MCF 10A (cell line): ENCODE results near the gene GP5. TPM values are rescaled to one million over a fixed set of nuclear protein-coding genes. Genes with fewer than 3 reads are reported as not detected.

Experiments used
- BruUV-seq: library from RNA; stranded (reverse); fragments of 400-500 nt; replicated peaks from 2 replicates; lab custom pipeline; 2021; lab: Mats Ljungman, UMichigan
- CTCF ChIA-PET: fragments of 300-600 bp; sonication (Branson Sonifier 250); formaldehyde crosslinking; extraction: SDS; loops from one replicate; lab custom pipeline; 2021; ENCODE audit warnings: antibody characterized with exemption, inconsistent platforms; lab: Yijun Ruan, JAX
- POLR2A ChIA-PET: fragments of 300-600, 350-650 bp; sonication (Branson Sonifier 250); formaldehyde crosslinking; extraction: SDS; loops from one replicate; lab custom pipeline; 2020; ENCODE audit warnings: antibody characterized with exemption, inconsistent platforms; lab: Yijun Ruan, JAX
- DNase-seq: peaks from one replicate; pipeline ENCODE4 v3.0.0-alpha.2; 2018; ENCODE audit not compliant: unreplicated experiment
- H3K27ac Mint-ChIP-seq: one replicate; pipeline ENCODE4 v1.8.0; 2022; ENCODE audit warnings: mild to moderate bottlenecking, low read depth, mixed read lengths; ENCODE audit not compliant: unreplicated experiment
- H3K27me3 Mint-ChIP-seq: one replicate; pipeline ENCODE4 v1.8.0; 2022; ENCODE audit warnings: mixed read lengths; ENCODE audit not compliant: insufficient read depth, unreplicated experiment
- H3K36me3 Mint-ChIP-seq: one replicate; pipeline ENCODE4 v1.8.0; 2022; ENCODE audit warnings: mild to moderate bottlenecking, moderate library complexity, mixed read lengths; ENCODE audit not compliant: insufficient read depth, unreplicated experiment
- H3K4me1 Mint-ChIP-seq: one replicate; pipeline ENCODE4 v1.8.0; 2022; ENCODE audit warnings: mixed read lengths; ENCODE audit not compliant: insufficient read depth, unreplicated experiment
- H3K4me3 Mint-ChIP-seq: one replicate; pipeline ENCODE4 v1.8.0; 2022; ENCODE audit warnings: mild to moderate bottlenecking, moderate library complexity, mixed read lengths; ENCODE audit not compliant: unreplicated experiment
- H3K9me3 Mint-ChIP-seq: one replicate; pipeline ENCODE4 v1.8.0; 2022; ENCODE audit warnings: mixed read lengths; ENCODE audit not compliant: unreplicated experiment
- intact Hi-C: fragments of 100-400 bp; cut with micrococcal nuclease; formaldehyde crosslinking; loops from 2 replicates; pipeline ENCODE4 v1.14.1; 2022
- total RNA-seq: library from RNA; stranded (reverse); gene quantifications from 2 replicates; pipeline ENCODE4 v1.2.3, GENCODE V29; 2022
- TF ChIP-seq, protein P1 (sequence below): fragments of 200-600 bp; IDR thresholded peaks from one replicate; pipeline ENCODE4 v1.8.0; 2022; ENCODE audit warnings: antibody characterized with exemption, mild to moderate bottlenecking; ENCODE audit not compliant: unreplicated experiment

The GP5 gene
- total RNA-seq, 1 experiment from 2014 or later: not detected

DNA sequence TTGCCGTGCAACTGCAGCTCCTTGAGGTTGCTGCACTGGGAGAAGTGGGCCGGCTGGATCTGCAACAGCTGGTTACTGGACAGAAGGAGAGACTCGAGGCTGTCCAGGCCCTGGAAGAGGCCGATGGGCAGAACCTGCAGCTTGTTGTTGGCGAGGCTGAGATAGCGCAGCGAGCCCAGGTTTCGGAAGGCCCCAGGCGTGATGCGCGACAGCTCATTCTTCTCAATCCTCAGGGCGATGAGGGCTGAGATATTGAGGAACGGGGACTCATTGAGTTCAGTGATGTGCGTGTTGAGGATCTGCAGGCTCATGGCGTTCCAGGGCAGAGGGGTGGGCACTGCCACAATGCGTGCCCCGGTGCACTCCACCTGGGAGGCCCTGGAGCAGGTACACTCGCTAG, 38.5 kb downstream of the GP5 start:
- no peak for DNase-seq
- no peaks in the 10 kb centered on the region for H3K9me3 Mint-ChIP-seq
- no peaks in the 10 kb centered on the region for H3K36me3 Mint-ChIP-seq
- ChIA-PET POLR2A (no interaction called here), CTCF (interaction anchor here (0.6 to 5.5 kb wide), 3 partner anchors 16 to 222 kb away, joined by 3 to 44 read pairs (median 7); no protein-coding TSS in a partner anchor)
- no peaks in the 10 kb centered on the region for H3K4me1 Mint-ChIP-seq
- no TSS peak for BruUV-seq
- peaks cover 56% of the 10 kb centered on the region for H3K27me3 Mint-ChIP-seq
- intact Hi-C loops: no loop called here
- TF ChIP-seq, protein P1, sequence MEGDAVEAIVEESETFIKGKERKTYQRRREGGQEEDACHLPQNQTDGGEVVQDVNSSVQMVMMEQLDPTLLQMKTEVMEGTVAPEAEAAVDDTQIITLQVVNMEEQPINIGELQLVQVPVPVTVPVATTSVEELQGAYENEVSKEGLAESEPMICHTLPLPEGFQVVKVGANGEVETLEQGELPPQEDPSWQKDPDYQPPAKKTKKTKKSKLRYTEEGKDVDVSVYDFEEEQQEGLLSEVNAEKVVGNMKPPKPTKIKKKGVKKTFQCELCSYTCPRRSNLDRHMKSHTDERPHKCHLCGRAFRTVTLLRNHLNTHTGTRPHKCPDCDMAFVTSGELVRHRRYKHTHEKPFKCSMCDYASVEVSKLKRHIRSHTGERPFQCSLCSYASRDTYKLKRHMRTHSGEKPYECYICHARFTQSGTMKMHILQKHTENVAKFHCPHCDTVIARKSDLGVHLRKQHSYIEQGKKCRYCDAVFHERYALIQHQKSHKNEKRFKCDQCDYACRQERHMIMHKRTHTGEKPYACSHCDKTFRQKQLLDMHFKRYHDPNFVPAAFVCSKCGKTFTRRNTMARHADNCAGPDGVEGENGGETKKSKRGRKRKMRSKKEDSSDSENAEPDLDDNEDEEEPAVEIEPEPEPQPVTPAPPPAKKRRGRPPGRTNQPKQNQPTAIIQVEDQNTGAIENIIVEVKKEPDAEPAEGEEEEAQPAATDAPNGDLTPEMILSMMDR: no peak
- H3K4me3 Mint-ChIP-seq: no peak overlapping the region
- no peak overlapping the region for H3K27ac Mint-ChIP-seq

DNA sequence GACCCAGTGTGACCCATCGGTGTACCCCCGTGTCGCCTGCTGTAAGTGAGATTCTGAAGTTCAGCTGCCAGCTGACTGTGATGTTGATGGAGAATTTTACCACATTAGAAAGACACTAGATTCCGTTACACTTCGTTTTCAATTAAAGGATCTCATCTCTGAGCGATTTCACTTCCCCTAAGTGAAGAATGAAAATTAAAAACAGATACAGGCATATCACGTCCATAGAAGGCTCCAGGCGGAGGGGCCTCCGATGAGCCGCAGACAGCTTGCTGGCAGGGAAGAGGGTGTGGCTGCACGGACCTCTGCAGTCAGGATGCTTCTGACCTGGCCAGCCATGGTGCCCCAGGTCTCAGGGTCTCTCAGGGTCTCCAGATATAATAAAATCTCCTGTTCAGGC, 41.4 kb downstream of the GP5 start:
- H3K9me3 Mint-ChIP-seq: no peaks in the 10 kb centered on the region
- ChIA-PET CTCF (interaction anchor here (2.0 kb wide), 1 partner anchor 14 kb away, joined by 6 read pairs; no protein-coding TSS in a partner anchor), POLR2A (interaction anchor here (2.0 kb wide), 1 partner anchor 14 kb away, joined by 6 read pairs; no protein-coding TSS in a partner anchor)
- intact Hi-C loops: no loop called here
- no TSS peak for BruUV-seq
- TF ChIP-seq, protein P1: no peak
- no peak for DNase-seq
- H3K4me1 Mint-ChIP-seq: no peaks in the 10 kb centered on the region
- H3K27me3 Mint-ChIP-seq: peaks cover 56% of the 10 kb centered on the region
- no peak overlapping the region for H3K27ac Mint-ChIP-seq
- H3K4me3 Mint-ChIP-seq: no peak overlapping the region
- H3K36me3 Mint-ChIP-seq: no peaks in the 10 kb centered on the region

DNA sequence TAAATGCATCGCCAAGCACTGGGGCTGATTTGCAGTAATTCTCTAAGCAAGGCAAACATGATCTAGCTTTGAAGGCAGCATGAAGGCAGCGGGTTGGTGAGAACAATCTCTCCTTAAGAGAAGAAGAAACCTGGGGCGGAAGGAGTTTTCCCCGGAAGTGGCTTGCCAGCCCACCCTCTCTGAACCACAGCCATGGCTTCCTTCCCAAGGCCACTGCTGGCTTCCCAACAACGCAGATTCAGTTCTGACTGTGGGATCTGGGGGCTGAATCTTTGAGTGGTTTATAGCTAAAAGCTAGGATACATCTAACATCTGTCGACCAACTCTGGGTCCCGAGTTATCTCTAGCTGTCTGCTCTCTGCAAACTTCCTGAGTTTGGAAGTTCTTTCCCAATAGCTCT, 43.7 kb downstream of the GP5 start:
- H3K9me3 Mint-ChIP-seq: no peaks in the 10 kb centered on the region
- ChIA-PET CTCF (interaction anchor here (0.9 to 1.6 kb wide), 3 partner anchors 9 to 574 kb away, joined by 3 to 12 read pairs (median 4); no protein-coding TSS in a partner anchor), POLR2A (no interaction called here)
- no peak for DNase-seq
- H3K36me3 Mint-ChIP-seq: no peaks in the 10 kb centered on the region
- no TSS peak for BruUV-seq
- intact Hi-C loops: no loop called here
- peaks cover 36% of the 10 kb centered on the region for H3K27me3 Mint-ChIP-seq
- H3K27ac Mint-ChIP-seq: no peak overlapping the region
- TF ChIP-seq, protein P1: no peak
- H3K4me1 Mint-ChIP-seq: no peaks in the 10 kb centered on the region
- no peak overlapping the region for H3K4me3 Mint-ChIP-seq

DNA sequence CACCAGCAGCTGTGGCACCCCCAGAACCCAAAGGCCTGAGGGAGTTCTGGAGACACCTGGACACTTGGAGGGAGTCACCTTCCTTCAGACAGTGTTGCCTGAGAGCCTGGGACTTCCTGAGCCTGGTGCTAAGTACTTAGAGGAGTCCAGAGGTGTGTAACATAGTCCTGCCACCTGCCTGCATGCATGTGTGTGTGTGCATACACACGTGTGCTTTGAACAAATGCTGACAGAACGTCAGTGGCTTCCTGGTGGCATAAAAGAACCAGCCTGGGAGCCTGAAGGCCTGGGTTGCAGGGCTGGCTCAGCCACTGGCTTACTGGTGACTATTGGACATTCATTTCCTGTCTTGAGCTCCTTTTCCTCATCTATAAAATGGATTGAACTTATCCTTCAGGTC, 44.8 kb downstream of the GP5 start:
- no peaks in the 10 kb centered on the region for H3K4me1 Mint-ChIP-seq
- H3K4me3 Mint-ChIP-seq: no peak overlapping the region
- TF ChIP-seq, protein P1: no peak
- no peak overlapping the region for H3K27ac Mint-ChIP-seq
- no TSS peak for BruUV-seq
- POLR2A ChIA-PET: no interaction called here
- no peak for DNase-seq
- CTCF ChIA-PET: no interaction called here
- intact Hi-C loops: no loop called here
- peaks cover 26% of the 10 kb centered on the region for H3K27me3 Mint-ChIP-seq
- no peaks in the 10 kb centered on the region for H3K9me3 Mint-ChIP-seq
- no peaks in the 10 kb centered on the region for H3K36me3 Mint-ChIP-seq
